HepG2 (cell line): Measurements from ENCODE around the gene BEST2. TPM values are rescaled to one million over a fixed set of nuclear protein-coding genes. Genes with fewer than 3 reads are reported as not detected.
A peak's percentile ranks its signal among the peaks of the same experiment; 100 is the strongest.

Experiments used
- BHLHE40 ChIP-seq: IDR thresholded peaks from 2 replicates; pipeline ENCODE4 v1.6.1; 2011; ENCODE audit warnings: low read length, improper control_type of control experiment
- FIP1L1 ChIP-seq: fragments of 200-400 bp; formaldehyde crosslinking; IDR thresholded peaks from 2 replicates; pipeline ENCODE4 v1.6.1; 2018; ENCODE audit warnings: low read depth, mild to moderate bottlenecking, low read length, moderate library complexity, borderline replicate concordance; ENCODE audit not compliant: insufficient read depth
- GPN1 ChIP-seq: sonication (generic); formaldehyde crosslinking; IDR thresholded peaks from 2 replicates; pipeline ENCODE4 v1.5.1; 2020; ENCODE audit warnings: missing genetic modification reagents, borderline replicate concordance
- KDM3A ChIP-seq: IDR thresholded peaks from 2 replicates; pipeline ENCODE4 v1.6.1; 2018; ENCODE audit warnings: low read depth, missing compliant biosample characterization
- MZF1 ChIP-seq: sonication (generic); formaldehyde crosslinking; IDR thresholded peaks from 2 replicates; pipeline ENCODE4 v1.8.1; 2023; ENCODE audit warnings: mild to moderate bottlenecking, missing genetic modification reagents, borderline replicate concordance
- ONECUT2 ChIP-seq: sonication (generic); formaldehyde crosslinking; IDR thresholded peaks from 2 replicates; pipeline ENCODE4 v1.4.0; 2020; ENCODE audit warnings: missing genetic modification reagents
- PPARG ChIP-seq: conservative IDR thresholded peaks from 2 replicates; pipeline ENCODE4 v1.6.1; 2016; ENCODE audit warnings: missing biosample characterization, missing genetic modification reagents
- PRPF4 ChIP-seq: fragments of 200-400 bp; formaldehyde crosslinking; IDR thresholded peaks from 2 replicates; pipeline ENCODE4 v1.6.1; 2016; ENCODE audit warnings: low read length, low read depth; ENCODE audit not compliant: poor library complexity, severe bottlenecking
- RCOR2 ChIP-seq: IDR thresholded peaks from 2 replicates; pipeline ENCODE4 v1.6.1; 2016; ENCODE audit warnings: missing biosample characterization, missing genetic modification reagents
- SNAI1 ChIP-seq: sonication (generic); formaldehyde crosslinking; IDR thresholded peaks from 2 replicates; pipeline ENCODE4 v1.5.0; 2020; ENCODE audit warnings: mild to moderate bottlenecking, missing genetic modification reagents, borderline replicate concordance
- SOX13 ChIP-seq, 3 experiments: fragments of 450-650 bp in 1 of 3; sonication (generic) in 1 of 3; formaldehyde crosslinking in 1 of 3; IDR thresholded peaks in 2 of 3; conservative IDR thresholded peaks in 1 of 3; 2 replicates each; pipeline versions ENCODE4 v1.5.0 to v1.6.1; 2016 to 2020; ENCODE audit warnings: antibody characterized with exemption in 1 of 3, mild to moderate bottlenecking in 1 of 3, missing compliant biosample characterization in 1 of 3, missing genetic modification reagents in 1 of 3, moderate library complexity in 1 of 3
- THYN1 ChIP-seq: sonication (generic); formaldehyde crosslinking; IDR thresholded peaks from 2 replicates; pipeline ENCODE4 v1.8.1; 2023; ENCODE audit warnings: low read depth, mild to moderate bottlenecking, moderate library complexity, missing genetic modification reagents, borderline replicate concordance
- TP53 ChIP-seq: sonication (generic); formaldehyde crosslinking; conservative IDR thresholded peaks from 2 replicates; pipeline ENCODE4 v1.4.0; 2020; ENCODE audit warnings: missing genetic modification reagents
- ZNF256 ChIP-seq: sonication (generic); formaldehyde crosslinking; conservative IDR thresholded peaks from 2 replicates; pipeline ENCODE4 v1.4.0; 2020; ENCODE audit warnings: missing genetic modification reagents
- ZNF441 ChIP-seq: sonication (generic); formaldehyde crosslinking; IDR thresholded peaks from 2 replicates; pipeline ENCODE4 v1.7.0; 2021; ENCODE audit warnings: missing genetic modification reagents, borderline replicate concordance
- ZNF446 ChIP-seq: sonication (generic); formaldehyde crosslinking; IDR thresholded peaks from 2 replicates; pipeline ENCODE4 v1.5.0; 2020; ENCODE audit warnings: mild to moderate bottlenecking, missing genetic modification reagents
- ZNF781 ChIP-seq: sonication (generic); formaldehyde crosslinking; IDR thresholded peaks from 2 replicates; pipeline ENCODE4 v1.5.1; 2020; ENCODE audit warnings: borderline replicate concordance, mild to moderate bottlenecking, missing genetic modification reagents; ENCODE audit errors: not compliant biosample characterization
- polyA plus RNA-seq, 8 experiments: library from polyadenylated mRNA; depleted of rRNA in 3 of 8; stranded (reverse) in 7 of 8; unstranded in 1 of 8; fragments of >200 nt; fragmentation: Illumina TruSeq in 4 of 8; extraction: Trizol in 4 of 8; gene quantifications; 2 replicates each; pipeline versions ENCODE4 v1.2.1 to v1.2.3, GENCODE V29; 2011 to 2016; ENCODE audit warnings: low read depth in 4 of 8, missing spikeins in 1 of 8, mixed read lengths in 1 of 8; ENCODE audit not compliant: insufficient read depth in 1 of 8
- total RNA-seq, 5 experiments: library from RNA; depleted of rRNA; stranded (reverse); fragments of >200 nt; fragmentation: Illumina TruSeq; extraction: Trizol; gene quantifications; 2 replicates each; pipeline ENCODE4 v1.2.3, GENCODE V29; 2016; ENCODE audit warnings: low read depth in 1 of 5
- TF ChIP-seq, protein P1 (sequence below): sonication (generic); formaldehyde crosslinking; IDR thresholded peaks from 2 replicates; pipeline ENCODE4 v1.5.0; 2020; ENCODE audit warnings: missing genetic modification reagents
- TF ChIP-seq, protein P2 (sequence below): sonication (generic); formaldehyde crosslinking; IDR thresholded peaks from 2 replicates; pipeline ENCODE4 v1.4.0; 2020; ENCODE audit warnings: mild to moderate bottlenecking, missing genetic modification reagents
- TF ChIP-seq, protein P3 (sequence below): sonication (generic); formaldehyde crosslinking; IDR thresholded peaks from 2 replicates; pipeline ENCODE4 v1.4.0; 2020; ENCODE audit warnings: low read depth, missing genetic modification reagents
- TF ChIP-seq, protein P4 (sequence below): IDR thresholded peaks from 2 replicates; pipeline ENCODE4 v1.6.1; 2016; ENCODE audit warnings: low read depth, borderline replicate concordance

BEST2 gene
- total and polyA plus RNA-seq, 2 of the 13 experiments (the other 11 are each of a cell fraction or from before 2014, with no cell fraction given), result not detected

DNA sequence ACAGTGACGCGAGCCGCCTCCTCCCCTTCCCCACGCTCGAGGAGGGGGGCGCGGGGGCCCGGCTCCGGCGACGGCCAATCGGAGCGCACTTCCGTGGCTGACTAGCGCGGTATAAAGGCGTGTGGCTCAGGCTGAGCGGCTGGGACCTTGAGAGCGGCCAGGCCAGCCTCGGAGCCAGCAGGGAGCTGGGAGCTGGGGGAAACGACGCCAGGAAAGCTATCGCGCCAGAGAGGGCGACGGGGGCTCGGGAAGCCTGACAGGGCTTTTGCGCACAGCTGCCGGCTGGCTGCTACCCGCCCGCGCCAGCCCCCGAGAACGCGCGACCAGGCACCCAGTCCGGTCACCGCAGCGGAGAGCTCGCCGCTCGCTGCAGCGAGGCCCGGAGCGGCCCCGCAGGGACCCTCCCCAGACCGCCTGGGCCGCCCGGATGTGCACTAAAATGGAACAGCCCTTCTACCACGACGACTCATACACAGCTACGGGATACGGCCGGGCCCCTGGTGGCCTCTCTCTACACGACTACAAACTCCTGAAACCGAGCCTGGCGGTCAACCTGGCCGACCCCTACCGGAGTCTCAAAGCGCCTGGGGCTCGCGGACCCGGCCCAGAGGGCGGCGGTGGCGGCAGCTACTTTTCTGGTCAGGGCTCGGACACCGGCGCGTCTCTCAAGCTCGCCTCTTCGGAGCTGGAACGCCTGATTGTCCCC, 39.9 kb downstream of the BEST2 start, which contains the start of gene JUNB (continued):
- no peak for TF ChIP-seq ZNF441
- TF ChIP-seq, protein P1, sequence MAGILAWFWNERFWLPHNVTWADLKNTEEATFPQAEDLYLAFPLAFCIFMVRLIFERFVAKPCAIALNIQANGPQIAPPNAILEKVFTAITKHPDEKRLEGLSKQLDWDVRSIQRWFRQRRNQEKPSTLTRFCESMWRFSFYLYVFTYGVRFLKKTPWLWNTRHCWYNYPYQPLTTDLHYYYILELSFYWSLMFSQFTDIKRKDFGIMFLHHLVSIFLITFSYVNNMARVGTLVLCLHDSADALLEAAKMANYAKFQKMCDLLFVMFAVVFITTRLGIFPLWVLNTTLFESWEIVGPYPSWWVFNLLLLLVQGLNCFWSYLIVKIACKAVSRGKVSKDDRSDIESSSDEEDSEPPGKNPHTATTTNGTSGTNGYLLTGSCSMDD (CRISPR knock-in tag), result no peak
- no peak for TF ChIP-seq ZNF446 (CRISPR knock-in tag)
- TF ChIP-seq SNAI1 (CRISPR knock-in tag), result no peak
- TF ChIP-seq PPARG (CRISPR knock-in tag), result peak; percentile 72
- TF ChIP-seq, protein P2, sequence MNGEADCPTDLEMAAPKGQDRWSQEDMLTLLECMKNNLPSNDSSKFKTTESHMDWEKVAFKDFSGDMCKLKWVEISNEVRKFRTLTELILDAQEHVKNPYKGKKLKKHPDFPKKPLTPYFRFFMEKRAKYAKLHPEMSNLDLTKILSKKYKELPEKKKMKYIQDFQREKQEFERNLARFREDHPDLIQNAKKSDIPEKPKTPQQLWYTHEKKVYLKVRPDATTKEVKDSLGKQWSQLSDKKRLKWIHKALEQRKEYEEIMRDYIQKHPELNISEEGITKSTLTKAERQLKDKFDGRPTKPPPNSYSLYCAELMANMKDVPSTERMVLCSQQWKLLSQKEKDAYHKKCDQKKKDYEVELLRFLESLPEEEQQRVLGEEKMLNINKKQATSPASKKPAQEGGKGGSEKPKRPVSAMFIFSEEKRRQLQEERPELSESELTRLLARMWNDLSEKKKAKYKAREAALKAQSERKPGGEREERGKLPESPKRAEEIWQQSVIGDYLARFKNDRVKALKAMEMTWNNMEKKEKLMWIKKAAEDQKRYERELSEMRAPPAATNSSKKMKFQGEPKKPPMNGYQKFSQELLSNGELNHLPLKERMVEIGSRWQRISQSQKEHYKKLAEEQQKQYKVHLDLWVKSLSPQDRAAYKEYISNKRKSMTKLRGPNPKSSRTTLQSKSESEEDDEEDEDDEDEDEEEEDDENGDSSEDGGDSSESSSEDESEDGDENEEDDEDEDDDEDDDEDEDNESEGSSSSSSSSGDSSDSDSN (CRISPR knock-in tag), result peak; percentile 96
- no peak for TF ChIP-seq PRPF4
- TF ChIP-seq, protein P3, sequence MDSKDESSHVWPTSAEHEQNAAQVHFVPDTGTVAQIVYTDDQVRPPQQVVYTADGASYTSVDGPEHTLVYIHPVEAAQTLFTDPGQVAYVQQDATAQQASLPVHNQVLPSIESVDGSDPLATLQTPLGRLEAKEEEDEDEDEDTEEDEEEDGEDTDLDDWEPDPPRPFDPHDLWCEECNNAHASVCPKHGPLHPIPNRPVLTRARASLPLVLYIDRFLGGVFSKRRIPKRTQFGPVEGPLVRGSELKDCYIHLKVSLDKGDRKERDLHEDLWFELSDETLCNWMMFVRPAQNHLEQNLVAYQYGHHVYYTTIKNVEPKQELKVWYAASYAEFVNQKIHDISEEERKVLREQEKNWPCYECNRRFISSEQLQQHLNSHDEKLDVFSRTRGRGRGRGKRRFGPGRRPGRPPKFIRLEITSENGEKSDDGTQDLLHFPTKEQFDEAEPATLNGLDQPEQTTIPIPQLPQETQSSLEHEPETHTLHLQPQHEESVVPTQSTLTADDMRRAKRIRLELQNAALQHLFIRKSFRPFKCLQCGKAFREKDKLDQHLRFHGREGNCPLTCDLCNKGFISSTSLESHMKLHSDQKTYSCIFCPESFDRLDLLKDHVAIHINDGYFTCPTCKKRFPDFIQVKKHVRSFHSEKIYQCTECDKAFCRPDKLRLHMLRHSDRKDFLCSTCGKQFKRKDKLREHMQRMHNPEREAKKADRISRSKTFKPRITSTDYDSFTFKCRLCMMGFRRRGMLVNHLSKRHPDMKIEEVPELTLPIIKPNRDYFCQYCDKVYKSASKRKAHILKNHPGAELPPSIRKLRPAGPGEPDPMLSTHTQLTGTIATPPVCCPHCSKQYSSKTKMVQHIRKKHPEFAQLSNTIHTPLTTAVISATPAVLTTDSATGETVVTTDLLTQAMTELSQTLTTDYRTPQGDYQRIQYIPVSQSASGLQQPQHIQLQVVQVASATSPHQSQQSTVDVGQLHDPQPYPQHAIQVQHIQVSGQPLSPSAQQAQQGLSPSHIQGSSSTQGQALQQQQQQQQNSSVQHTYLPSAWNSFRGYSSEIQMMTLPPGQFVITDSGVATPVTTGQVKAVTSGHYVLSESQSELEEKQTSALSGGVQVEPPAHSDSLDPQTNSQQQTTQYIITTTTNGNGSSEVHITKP (CRISPR knock-in tag), result peak; percentile 96
- no peak for TF ChIP-seq ZNF781
- TF ChIP-seq TP53 (CRISPR knock-in tag), result no peak
- TF ChIP-seq ZNF256 (CRISPR knock-in tag), result no peak
- TF ChIP-seq FIP1L1, result no peak
- no peak for TF ChIP-seq MZF1 (CRISPR knock-in tag)
- TF ChIP-seq SOX13 (IDR thresholded peaks at IDR 0.05), result no peak
- peak in 1 of 2 experiments; percentile 67; a peak in 2 of 4 replicates for TF ChIP-seq SOX13 (CRISPR knock-in tag; conservative IDR thresholded peaks at IDR 0.05 in 1 of 2, IDR thresholded peaks at IDR 0.05 in 1 of 2)
- no peak for TF ChIP-seq THYN1 (CRISPR knock-in tag)
- TF ChIP-seq ONECUT2 (CRISPR knock-in tag), result no peak
- no peak for TF ChIP-seq GPN1 (CRISPR knock-in tag)
- peak; percentile 46; the same call in 1 of the 2 replicates for TF ChIP-seq KDM3A
- TF ChIP-seq, protein P4, sequence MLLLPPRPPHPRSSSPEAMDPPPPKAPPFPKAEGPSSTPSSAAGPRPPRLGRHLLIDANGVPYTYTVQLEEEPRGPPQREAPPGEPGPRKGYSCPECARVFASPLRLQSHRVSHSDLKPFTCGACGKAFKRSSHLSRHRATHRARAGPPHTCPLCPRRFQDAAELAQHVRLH (CRISPR knock-in tag), result peak; percentile 80; the same call in 1 of the 2 replicates
- peak; percentile 49; the same call in 1 of the 2 replicates for TF ChIP-seq BHLHE40
- no peak for TF ChIP-seq RCOR2
